Measurements from ENCODE around the gene PCNX1.

- TF ChIP-seq ZNF766 (CRISPR knock-in tag; conservative IDR thresholded peaks at IDR 0.05) (no peak), NFIC (IDR thresholded peaks at IDR 0.05) (no peak), ATF7 (IDR thresholded peaks at IDR 0.05) (no peak)
- TF ChIP-seq, protein P1, sequence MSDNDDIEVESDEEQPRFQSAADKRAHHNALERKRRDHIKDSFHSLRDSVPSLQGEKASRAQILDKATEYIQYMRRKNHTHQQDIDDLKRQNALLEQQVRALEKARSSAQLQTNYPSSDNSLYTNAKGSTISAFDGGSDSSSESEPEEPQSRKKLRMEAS (CRISPR knock-in tag; IDR thresholded peaks at IDR 0.05), result no peak
These were observed 228.7 kb downstream of the PCNX1 start for GRCh38 chr14:71135911-71136310.
